Skeletal muscle satellite cell (primary cell): ENCODE measurements around the gene ZNF385D.

ENCODE experiments used
- H3K27me3 ChIP-seq: 2 replicates; pipeline ENCODE4 v1.7.0; 2013; ENCODE audit warnings: low read length; ENCODE audit not compliant: control insufficient read depth, insufficient read depth
- H3K36me3 ChIP-seq: 2 replicates; pipeline ENCODE4 v1.7.0; 2013; ENCODE audit warnings: mild to moderate bottlenecking, control low read depth, low read length; ENCODE audit not compliant: insufficient read depth
- H3K4me1 ChIP-seq: 2 replicates; pipeline ENCODE4 v1.7.0; 2013; ENCODE audit warnings: low read length; ENCODE audit not compliant: control insufficient read depth, insufficient read depth
- H3K4me2 ChIP-seq: 2 replicates; pipeline ENCODE4 v1.7.0; 2013; ENCODE audit warnings: mild to moderate bottlenecking, low read length
- H3K4me3 ChIP-seq: 2 replicates; pipeline ENCODE4 v1.7.0; 2013; ENCODE audit warnings: low read length
- H3K9ac ChIP-seq: 2 replicates; pipeline ENCODE4 v1.7.0; 2013; ENCODE audit warnings: mild to moderate bottlenecking, low read depth, low read length, moderate library complexity
- H3K9me3 ChIP-seq: replicated peaks from 2 replicates; pipeline ENCODE4 v1.7.0; 2013; ENCODE audit warnings: mild to moderate bottlenecking, control low read depth, low read length

ZNF385D gene

GRCh38 chr3:21641959-21642358 is 109.1 kb downstream of the ZNF385D start:
- Histone ChIP-seq H3K4me3 (no peak overlapping the region), H3K9me3 (no peaks in the 10 kb centered on the region), H3K4me1 (peaks cover 19% of the 10 kb centered on the region), H3K36me3 (no peaks in the 10 kb centered on the region), H3K9ac (no peak overlapping the region), H3K4me2 (no peak overlapping the region), H3K27me3 (no peaks in the 10 kb centered on the region)

GRCh38 chr3:21638488-21638887 is 112.5 kb downstream of the ZNF385D start:
- peaks cover 3% of the 10 kb centered on the region for H3K4me1 ChIP-seq
- no peaks in the 10 kb centered on the region for H3K27me3 ChIP-seq
- no peaks in the 10 kb centered on the region for H3K9me3 ChIP-seq
- no peak overlapping the region for H3K4me3 ChIP-seq
- no peak overlapping the region for H3K9ac ChIP-seq
- H3K36me3 ChIP-seq = no peaks in the 10 kb centered on the region
- H3K4me2 ChIP-seq = no peak overlapping the region

DNA sequence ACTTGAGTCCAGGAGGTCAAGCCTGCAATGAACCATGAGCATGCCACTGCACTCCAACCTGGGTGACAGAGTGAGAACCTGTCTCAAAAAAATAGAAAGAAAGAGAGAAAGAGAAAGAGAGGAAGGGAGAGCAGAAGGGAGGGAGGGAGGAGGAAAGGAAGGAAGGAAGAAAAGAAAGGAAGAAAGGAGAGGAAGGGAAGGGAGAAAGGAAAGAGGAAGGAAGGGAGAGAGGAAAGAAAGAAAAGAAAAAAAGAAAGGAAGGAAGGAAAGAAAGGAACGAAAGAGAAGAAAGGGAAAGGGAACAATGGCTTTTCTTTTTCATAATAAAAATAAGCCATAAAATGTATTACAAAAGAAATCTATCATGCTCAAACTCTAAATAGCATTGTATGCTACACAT is 116.9 kb downstream of the ZNF385D start:
- no peak overlapping the region for H3K4me3 ChIP-seq
- no peaks in the 10 kb centered on the region for H3K9me3 ChIP-seq
- H3K27me3 ChIP-seq = no peaks in the 10 kb centered on the region
- H3K4me1 ChIP-seq = no peaks in the 10 kb centered on the region
- H3K4me2 ChIP-seq = no peak overlapping the region
- no peaks in the 10 kb centered on the region for H3K36me3 ChIP-seq
- no peak overlapping the region for H3K9ac ChIP-seq

- Histone ChIP-seq H3K4me2 (no peak overlapping the region), H3K27me3 (no peaks in the 10 kb centered on the region), H3K9ac (no peak overlapping the region), H3K36me3 (no peaks in the 10 kb centered on the region), H3K4me1 (peaks cover 7% of the 10 kb centered on the region), H3K9me3 (no peaks in the 10 kb centered on the region), H3K4me3 (no peak overlapping the region)
These were observed 126.5 kb downstream of the ZNF385D start for GRCh38 chr3:21624524-21624923.

DNA sequence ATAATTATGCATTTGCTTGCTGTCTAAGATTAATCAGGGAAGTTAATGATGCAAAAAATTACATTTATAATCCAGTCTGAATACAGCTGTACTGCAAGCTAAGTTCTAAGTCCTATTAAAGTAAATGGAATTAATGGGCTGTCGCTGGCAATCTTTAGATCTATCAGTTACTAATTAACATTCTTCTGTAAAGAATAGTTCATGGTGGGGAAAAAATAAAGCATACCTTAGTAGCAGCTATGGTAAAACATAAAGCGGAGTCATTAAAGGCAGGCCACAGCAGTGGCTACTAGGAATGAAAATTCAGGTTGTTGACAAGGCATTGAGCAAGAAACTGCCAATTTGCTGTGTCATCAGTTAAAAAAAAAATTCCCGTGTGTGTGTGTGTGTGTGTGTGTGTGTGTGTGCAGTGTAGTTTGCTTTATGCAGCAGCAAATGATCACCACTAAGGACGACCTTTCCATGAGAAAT is 129.8 kb downstream of the ZNF385D start:
- no peaks in the 10 kb centered on the region for H3K36me3 ChIP-seq
- H3K4me1 ChIP-seq = peaks cover 7% of the 10 kb centered on the region
- no peak overlapping the region for H3K4me3 ChIP-seq
- H3K9ac ChIP-seq = no peak overlapping the region
- H3K27me3 ChIP-seq = no peaks in the 10 kb centered on the region
- no peaks in the 10 kb centered on the region for H3K9me3 ChIP-seq
- H3K4me2 ChIP-seq = no peak overlapping the region

- Histone ChIP-seq H3K4me3 (no peak overlapping the region), H3K4me2 (no peak overlapping the region), H3K9ac (no peak overlapping the region), H3K27me3 (no peaks in the 10 kb centered on the region), H3K9me3 (no peaks in the 10 kb centered on the region), H3K4me1 (peaks cover 7% of the 10 kb centered on the region), H3K36me3 (no peaks in the 10 kb centered on the region)
These were observed 130.4 kb downstream of the ZNF385D start for GRCh38 chr3:21620511-21621155.

DNA sequence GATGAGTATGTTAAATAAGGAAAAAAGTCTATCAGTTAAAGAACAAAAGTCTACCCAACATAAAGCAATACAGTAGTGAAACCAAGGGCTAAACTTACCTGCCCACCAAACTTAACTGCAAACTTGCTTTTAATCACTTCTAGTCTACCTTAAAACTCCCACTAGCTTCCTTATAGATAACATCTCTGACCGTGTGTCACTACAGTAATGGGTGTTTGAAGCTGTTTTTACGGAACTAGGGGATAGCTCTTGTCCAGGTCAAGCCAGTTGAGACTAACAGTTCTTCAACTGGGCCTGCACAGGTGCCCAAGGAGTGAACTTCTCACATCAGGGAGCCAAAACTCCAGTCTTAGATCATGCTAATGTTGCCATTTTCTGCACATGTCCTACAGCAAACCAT is 132.3 kb downstream of the ZNF385D start:
- H3K36me3 ChIP-seq = no peaks in the 10 kb centered on the region
- H3K27me3 ChIP-seq = no peaks in the 10 kb centered on the region
- no peak overlapping the region for H3K4me2 ChIP-seq
- no peaks in the 10 kb centered on the region for H3K9me3 ChIP-seq
- no peak overlapping the region for H3K9ac ChIP-seq
- no peak overlapping the region for H3K4me3 ChIP-seq
- peaks cover 7% of the 10 kb centered on the region for H3K4me1 ChIP-seq

DNA sequence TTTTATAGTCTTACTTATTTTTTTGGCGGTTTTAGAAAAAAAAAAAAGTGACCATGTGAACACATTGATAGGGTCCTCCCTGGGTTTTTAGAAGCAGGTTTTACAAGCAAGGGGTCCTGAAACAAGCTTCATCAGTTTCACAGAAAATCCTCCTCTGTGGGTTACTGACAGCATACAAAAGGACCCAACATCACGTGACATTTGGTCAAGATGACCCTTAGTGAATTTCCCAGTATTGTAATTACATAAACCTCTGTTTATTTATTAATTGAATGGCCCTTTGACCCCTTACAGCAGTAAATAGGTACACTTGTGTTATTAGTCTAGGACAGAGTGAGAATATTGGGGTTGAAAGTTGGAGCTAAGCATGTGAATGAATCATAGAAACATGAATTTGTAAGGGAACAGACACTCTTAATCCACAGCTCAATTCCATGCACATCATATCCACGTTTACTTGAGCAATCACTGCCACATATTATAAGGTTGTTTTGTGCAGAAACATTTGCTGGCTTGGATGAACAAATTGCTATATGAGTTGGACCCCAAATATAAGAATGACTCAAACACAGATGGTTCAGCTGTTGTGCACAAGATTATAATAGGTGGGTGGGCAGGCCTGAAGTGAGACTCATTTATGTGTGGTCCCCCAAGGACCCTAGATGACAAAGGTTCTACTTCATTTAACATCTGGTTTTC is 137.5 kb downstream of the ZNF385D start:
- Histone ChIP-seq H3K27me3 (no peaks in the 10 kb centered on the region), H3K4me1 (no peaks in the 10 kb centered on the region), H3K4me3 (no peak overlapping the region), H3K9ac (no peak overlapping the region), H3K36me3 (no peaks in the 10 kb centered on the region), H3K9me3 (no peaks in the 10 kb centered on the region), H3K4me2 (no peak overlapping the region)

GRCh38 chr3:21601178-21601577 is 149.8 kb downstream of the ZNF385D start:
- no peaks in the 10 kb centered on the region for H3K9me3 ChIP-seq
- no peaks in the 10 kb centered on the region for H3K27me3 ChIP-seq
- H3K4me3 ChIP-seq = no peak overlapping the region
- no peaks in the 10 kb centered on the region for H3K36me3 ChIP-seq
- H3K4me2 ChIP-seq = no peak overlapping the region
- no peak overlapping the region for H3K9ac ChIP-seq
- no peaks in the 10 kb centered on the region for H3K4me1 ChIP-seq

DNA sequence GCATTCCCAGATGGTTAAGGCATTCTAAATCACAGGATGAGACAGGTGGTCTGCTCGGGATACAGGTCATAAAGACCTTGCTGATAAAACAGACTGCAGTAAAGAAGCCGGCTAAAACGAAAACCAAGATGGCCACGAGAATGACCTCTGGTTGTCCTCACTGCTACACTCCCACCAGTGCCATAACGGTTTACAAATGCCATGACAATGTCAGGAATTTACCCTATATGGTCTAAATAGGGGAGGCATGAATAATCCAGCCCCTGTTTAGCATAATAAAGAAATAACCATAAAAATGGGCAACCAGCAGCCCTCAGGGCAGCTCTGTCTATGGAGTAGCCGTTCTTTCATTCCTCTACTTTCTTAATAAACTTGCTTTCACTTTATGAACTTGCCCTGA is 151.1 kb downstream of the ZNF385D start:
- H3K4me1 ChIP-seq = no peaks in the 10 kb centered on the region
- H3K4me2 ChIP-seq = no peak overlapping the region
- no peak overlapping the region for H3K9ac ChIP-seq
- no peaks in the 10 kb centered on the region for H3K9me3 ChIP-seq
- H3K36me3 ChIP-seq = no peaks in the 10 kb centered on the region
- H3K4me3 ChIP-seq = no peak overlapping the region
- no peaks in the 10 kb centered on the region for H3K27me3 ChIP-seq

DNA sequence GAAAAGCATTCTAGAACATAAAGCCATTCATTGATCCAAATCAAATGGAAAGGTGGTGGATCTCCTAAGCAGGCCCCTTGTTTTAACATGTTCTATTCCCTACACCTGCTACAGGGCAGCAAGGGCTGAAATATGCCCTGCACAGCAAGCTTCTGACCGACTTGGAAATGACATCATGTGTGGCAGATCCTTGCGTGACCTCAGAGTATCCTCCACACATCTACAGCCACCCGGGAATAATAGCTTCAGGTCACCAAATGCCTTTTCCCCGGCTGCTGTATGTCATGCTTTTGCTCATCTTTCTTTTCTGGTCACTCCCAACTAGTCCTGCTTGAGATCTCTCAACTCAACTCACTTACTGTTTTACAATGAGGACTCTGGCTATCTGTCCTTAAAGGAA is 158.2 kb downstream of the ZNF385D start:
- no peak overlapping the region for H3K9ac ChIP-seq
- H3K9me3 ChIP-seq = no peaks in the 10 kb centered on the region
- peaks cover 6% of the 10 kb centered on the region for H3K4me1 ChIP-seq
- no peaks in the 10 kb centered on the region for H3K27me3 ChIP-seq
- no peak overlapping the region for H3K4me3 ChIP-seq
- no peak overlapping the region for H3K4me2 ChIP-seq
- H3K36me3 ChIP-seq = no peaks in the 10 kb centered on the region

- Histone ChIP-seq H3K4me3 (no peak overlapping the region), H3K36me3 (no peaks in the 10 kb centered on the region), H3K9me3 (no peaks in the 10 kb centered on the region), H3K9ac (no peak overlapping the region), H3K4me2 (no peak overlapping the region), H3K27me3 (no peaks in the 10 kb centered on the region), H3K4me1 (no peaks in the 10 kb centered on the region)
These were observed 163.1 kb downstream of the ZNF385D start for GRCh38 chr3:21587894-21588293.
